Stimulated activated CD8-positive, alpha-beta memory T cell treated with anti-CD3 and anti-CD28 coated beads, Interleukin-4, amount 100 ng/mL, for 4 hours (primary cell): ENCODE measurements around the gene GRIN2C.

ENCODE experiments used
- DNase-seq, 2 donors: peaks; one replicate each; pipeline ENCODE4 v3.0.0-alpha.2; 2020; ENCODE audit warnings: low read depth in 2 of 2, low spot score in 1 of 2

GRIN2C gene

GRCh38 chr17:74850310-74850709, 9.4 kb downstream of the GRIN2C start:
- DNase-seq: no peak

- DNase-seq: no peak
Observed at GRCh38 chr17:74848656-74849399, 10.9 kb downstream of the GRIN2C start.

GRCh38 chr17:74846621-74847020, 13.1 kb downstream of the GRIN2C start:
- no peak for DNase-seq

- no peak for DNase-seq
Observed at GRCh38 chr17:74843352-74843627, 16.4 kb downstream of the GRIN2C start.

GRCh38 chr17:74842599-74843351, 16.9 kb downstream of the GRIN2C start:
- DNase-seq: no peak

GRCh38 chr17:74842146-74842598, 17.5 kb downstream of the GRIN2C start:
- no peak for DNase-seq

GRCh38 chr17:74840989-74841666, 18.6 kb downstream of the GRIN2C start:
- no peak for DNase-seq

GRCh38 chr17:74839990-74840852, 19.5 kb downstream of the GRIN2C start:
- no peak for DNase-seq

- no peak for DNase-seq
Observed at GRCh38 chr17:74838274-74838673, 21.4 kb downstream of the GRIN2C start.

GRCh38 chr17:74836691-74837467, 22.8 kb downstream of the GRIN2C start:
- DNase-seq: no peak

- no peak for DNase-seq
Observed at GRCh38 chr17:74836191-74836590, 23.5 kb downstream of the GRIN2C start.

GRCh38 chr17:74833501-74834377, 25.9 kb downstream of the GRIN2C start:
- no peak for DNase-seq

- no peak for DNase-seq
Observed at GRCh38 chr17:74832421-74832820, 27.3 kb downstream of the GRIN2C start.

- no peak for DNase-seq
Observed at GRCh38 chr17:74831444-74832146, 28.1 kb downstream of the GRIN2C start.

- DNase-seq: no peak
Observed at GRCh38 chr17:74830861-74831260, 28.8 kb downstream of the GRIN2C start.

- DNase-seq: no peak
Observed at GRCh38 chr17:74827800-74828199, 31.9 kb downstream of the GRIN2C start.

- DNase-seq: no peak
Observed at GRCh38 chr17:74825952-74826719, 33.5 kb downstream of the GRIN2C start.

- no peak for DNase-seq
Observed at GRCh38 chr17:74824961-74825627, 34.6 kb downstream of the GRIN2C start.
